Prostate gland (tissue), 2 donors: ENCODE measurements around the gene SCAMP1.

Source experiments
- CTCF ChIP-seq, 4 experiments: fragments of 200-600 bp in 2 of 4; fragments of 450-650 bp in 2 of 4; sonication (generic) in 2 of 4; IDR thresholded peaks; 1 replicate in 3 of 4; 2 replicates in 1 of 4; pipeline ENCODE4 v1.5.1; 2016 to 2019; ENCODE audit warnings: antibody characterized with exemption in 4 of 4, mild to moderate bottlenecking in 2 of 4, moderate library complexity in 2 of 4
- POLR2A ChIP-seq: fragments of 450-650 bp; IDR thresholded peaks from one replicate; pipeline ENCODE4 v1.6.1; 2016; ENCODE audit warnings: antibody characterized with exemption, mild to moderate bottlenecking

GRCh38 chr5:78467752-78468357 lies 107.4 kb downstream of the SCAMP1 start:
- peak in 3 of 4 experiments; percentile 69 to 84 (median 70) for TF ChIP-seq CTCF (IDR thresholded peaks at IDR 0.05)
- no peak for TF ChIP-seq POLR2A
